GM10266 (cell line): Measurements from ENCODE around the gene IRF6.

ENCODE experiments used
- DNase-seq: peaks from one replicate; pipeline ENCODE4 v3.0.0; 2012; ENCODE audit errors: extremely low spot score
- CTCF ChIP-seq: IDR thresholded peaks from 2 replicates; pipeline ENCODE4 v1.5.1; 2012; ENCODE audit warnings: mild to moderate bottlenecking, low read depth; ENCODE audit not compliant: control insufficient read depth, insufficient read depth; ENCODE audit errors: missing control alignments

IRF6 gene

GRCh38 chr1:209778102-209778501 is 27.8 kb downstream of the IRF6 start:
- no peak for TF ChIP-seq CTCF

GRCh38 chr1:209777587-209777986 is 28.4 kb downstream of the IRF6 start:
- no peak for DNase-seq
- no peak for TF ChIP-seq CTCF

More at GRCh38 chr1:209778102-209778501, 27.8 kb downstream of the IRF6 start:
- no peak for DNase-seq

GRCh38 chr1:209775678-209776077 is 30.3 kb downstream of the IRF6 start:
- TF ChIP-seq CTCF = no peak
- no peak for DNase-seq

- no peak for TF ChIP-seq CTCF
Observed at GRCh38 chr1:209774592-209774991, 31.4 kb downstream of the IRF6 start.

GRCh38 chr1:209772126-209772525 is 33.8 kb downstream of the IRF6 start:
- no peak for TF ChIP-seq CTCF
- no peak for DNase-seq

More at GRCh38 chr1:209774592-209774991, 31.4 kb downstream of the IRF6 start:
- DNase-seq = no peak

- no peak for TF ChIP-seq CTCF
- DNase-seq = no peak
Observed at GRCh38 chr1:209770636-209771415, 35.1 kb downstream of the IRF6 start.

GRCh38 chr1:209769971-209770370 is 36.0 kb downstream of the IRF6 start:
- no peak for DNase-seq
- TF ChIP-seq CTCF = no peak
